Natural killer cell (primary cell): ENCODE results near the gene DIMT1. TPM values are rescaled to one million over a fixed set of nuclear protein-coding genes. Genes with fewer than 3 reads are reported as not detected.

ENCODE experiments used
- ATAC-seq, 3 donors: fragments of 150-1000 bp in 2 of 3; fragments of 200-7000 bp in 1 of 3; cut with Tn5 transposase; 1 replicate in 1 of 3; 2 replicates in 2 of 3; pipeline ENCODE4 v1.10.0; 2021; ENCODE audit warnings: mild to moderate bottlenecking in 2 of 3, moderate library complexity in 2 of 3
- DNase-seq, 2 donors: peaks; one replicate each; pipeline versions ENCODE4 v3.0.0 to v3.0.0-alpha.2; 2013 to 2021; ENCODE audit warnings: mixed read lengths in 1 of 2
- H3K27ac ChIP-seq: one replicate; pipeline ENCODE4 v1.5.1; 2013; ENCODE audit warnings: mild to moderate bottlenecking, low read length
- H3K27me3 ChIP-seq: one replicate; pipeline ENCODE4 v1.6.1; 2013; ENCODE audit warnings: low read length; ENCODE audit not compliant: control insufficient read depth, insufficient read depth
- H3K36me3 ChIP-seq: one replicate; pipeline ENCODE4 v1.6.1; 2013; ENCODE audit warnings: low read length; ENCODE audit not compliant: control insufficient read depth, insufficient read depth
- H3K4me1 ChIP-seq: one replicate; pipeline ENCODE4 v1.6.1; 2013; ENCODE audit warnings: low read length; ENCODE audit not compliant: control insufficient read depth, insufficient read depth
- H3K4me3 ChIP-seq: one replicate; pipeline ENCODE4 v1.5.1; 2013; ENCODE audit warnings: low read length
- H3K9me3 ChIP-seq: one replicate; pipeline ENCODE4 v1.6.1; 2013; ENCODE audit warnings: low read length; ENCODE audit not compliant: control insufficient read depth, insufficient read depth
- H3K27ac Mint-ChIP-seq, 2 donors: one replicate each; pipeline ENCODE4 v1.8.0; 2022; ENCODE audit warnings: mild to moderate bottlenecking in 2 of 2, mixed read lengths in 2 of 2, moderate library complexity in 1 of 2
- H3K27me3 Mint-ChIP-seq, 2 donors: one replicate each; pipeline ENCODE4 v1.8.0; 2022; ENCODE audit warnings: low read depth in 2 of 2, mixed read lengths in 2 of 2
- H3K36me3 Mint-ChIP-seq: one replicate; pipeline ENCODE4 v1.8.0; 2022; ENCODE audit warnings: mixed read lengths
- H3K4me1 Mint-ChIP-seq, 2 donors: one replicate each; pipeline ENCODE4 v1.8.0; 2022; ENCODE audit warnings: mixed read lengths in 2 of 2
- H3K4me3 Mint-ChIP-seq: one replicate; pipeline ENCODE4 v1.8.0; 2022; ENCODE audit warnings: mild to moderate bottlenecking, moderate library complexity, mixed read lengths
- H3K9me3 Mint-ChIP-seq, 2 donors: one replicate each; pipeline ENCODE4 v1.8.0; 2022; ENCODE audit warnings: mixed read lengths in 2 of 2
- WGBS: methylation state at CpG from one replicate; pipeline ENCODE4 v1.1.7; 2013; ENCODE audit warnings: missing lambda C conversion rate; ENCODE audit not compliant: insufficient coverage; 5-methylcytosine and 5-hydroxymethylcytosine counted together
- intact Hi-C: fragments of 100-400 bp; cut with micrococcal nuclease; formaldehyde crosslinking; loops from one replicate; pipeline ENCODE4 v1.14.2; 2022
- total RNA-seq, 4 donors: library from RNA; stranded (reverse); fragments of 120-200 nt in 1 of 4; gene quantifications; one replicate each; pipeline versions ENCODE4 v1.2.3 to v1.2.4, GENCODE V29; 2013 to 2022
- TF ChIP-seq, protein P1 (sequence below): fragments of 200-600 bp; IDR thresholded peaks from one replicate; pipeline ENCODE4 v1.8.0; 2022; ENCODE audit warnings: antibody characterized with exemption

The DIMT1 gene
- total RNA-seq, 3 donors from 2014 or later (not counting 1 experiment from before 2014, with no cell fraction given): 8.9 to 10.9 (median 10.1) TPM

DNA sequence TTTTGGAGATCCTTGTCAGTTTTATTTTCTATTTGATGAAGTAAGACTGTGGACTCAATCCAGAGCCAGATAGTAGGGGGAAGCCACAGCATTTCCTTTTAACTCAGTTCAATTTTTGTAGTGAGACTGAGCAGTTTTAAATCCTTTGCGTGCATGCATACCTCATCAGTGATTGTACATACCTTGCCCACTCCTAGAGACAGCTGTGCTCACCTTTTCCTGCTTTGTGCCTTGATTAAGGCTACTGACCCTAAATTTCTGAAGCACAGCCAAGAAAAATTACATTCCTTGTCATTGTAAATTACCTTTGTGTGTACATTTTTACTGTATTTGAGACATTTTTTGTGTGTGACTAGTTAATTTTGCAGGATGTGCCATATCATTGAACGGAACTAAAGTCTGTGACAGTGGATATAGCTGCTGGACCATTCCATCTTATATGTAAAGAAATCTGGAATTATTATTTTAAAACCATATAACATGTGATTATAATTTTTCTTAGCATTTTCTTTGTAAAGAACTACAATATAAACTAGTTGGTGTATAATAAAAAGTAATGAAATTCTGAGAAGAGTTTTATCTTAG lies 17.8 kb downstream of the DIMT1 start:
- 93% methylated on average over 1 of the region's 2 CpGs for WGBS
- H3K27ac Mint-ChIP-seq: peak overlapping the region; percentile 20 to 34
- H3K4me1 Mint-ChIP-seq: no peaks in the 10 kb centered on the region
- ATAC-seq (no peak), DNase-seq (no peak)
- Histone ChIP-seq H3K27me3 (no peaks in the 10 kb centered on the region), H3K27ac (no peak overlapping the region), H3K4me1 (no peaks in the 10 kb centered on the region), H3K4me3 (no peak overlapping the region), H3K9me3 (no peaks in the 10 kb centered on the region), H3K36me3 (peaks cover 82% of the 10 kb centered on the region)
- intact Hi-C loops: no loop called here
- no peaks in the 10 kb centered on the region for H3K27me3 Mint-ChIP-seq
- no peak overlapping the region for H3K4me3 Mint-ChIP-seq
- H3K9me3 Mint-ChIP-seq: no peaks in the 10 kb centered on the region
- TF ChIP-seq, protein P1, sequence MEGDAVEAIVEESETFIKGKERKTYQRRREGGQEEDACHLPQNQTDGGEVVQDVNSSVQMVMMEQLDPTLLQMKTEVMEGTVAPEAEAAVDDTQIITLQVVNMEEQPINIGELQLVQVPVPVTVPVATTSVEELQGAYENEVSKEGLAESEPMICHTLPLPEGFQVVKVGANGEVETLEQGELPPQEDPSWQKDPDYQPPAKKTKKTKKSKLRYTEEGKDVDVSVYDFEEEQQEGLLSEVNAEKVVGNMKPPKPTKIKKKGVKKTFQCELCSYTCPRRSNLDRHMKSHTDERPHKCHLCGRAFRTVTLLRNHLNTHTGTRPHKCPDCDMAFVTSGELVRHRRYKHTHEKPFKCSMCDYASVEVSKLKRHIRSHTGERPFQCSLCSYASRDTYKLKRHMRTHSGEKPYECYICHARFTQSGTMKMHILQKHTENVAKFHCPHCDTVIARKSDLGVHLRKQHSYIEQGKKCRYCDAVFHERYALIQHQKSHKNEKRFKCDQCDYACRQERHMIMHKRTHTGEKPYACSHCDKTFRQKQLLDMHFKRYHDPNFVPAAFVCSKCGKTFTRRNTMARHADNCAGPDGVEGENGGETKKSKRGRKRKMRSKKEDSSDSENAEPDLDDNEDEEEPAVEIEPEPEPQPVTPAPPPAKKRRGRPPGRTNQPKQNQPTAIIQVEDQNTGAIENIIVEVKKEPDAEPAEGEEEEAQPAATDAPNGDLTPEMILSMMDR: no peak
- H3K36me3 Mint-ChIP-seq: no peaks in the 10 kb centered on the region

DNA sequence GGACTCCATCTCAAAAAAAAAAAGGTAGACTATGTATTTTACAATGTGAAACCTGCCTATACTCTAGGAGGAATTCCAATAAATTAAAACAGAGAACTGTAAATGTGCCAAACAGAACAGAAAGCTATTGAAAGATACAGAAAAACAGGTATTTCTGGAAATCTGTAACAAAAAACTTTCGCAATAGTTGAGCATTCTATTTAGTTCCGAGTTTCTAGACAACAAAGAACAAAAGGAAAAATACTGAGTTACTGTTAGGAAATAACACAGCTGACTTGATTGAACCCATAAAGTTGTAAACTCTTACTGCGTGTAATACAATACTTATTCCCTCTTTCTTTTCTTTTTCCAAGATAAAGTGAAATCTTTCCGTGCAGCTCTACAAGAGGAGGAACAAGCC lies 18.6 kb downstream of the DIMT1 start:
- no peaks in the 10 kb centered on the region for H3K9me3 ChIP-seq
- TF ChIP-seq, protein P1: no peak
- WGBS: 98% methylated on average over 3 of the region's 4 CpGs
- intact Hi-C loops: no loop called here
- H3K4me3 Mint-ChIP-seq: no peak overlapping the region
- peak overlapping the region; percentile 20 to 31 for H3K27ac Mint-ChIP-seq
- DNase-seq (no peak), ATAC-seq (no peak)
- H3K27me3 Mint-ChIP-seq: no peaks in the 10 kb centered on the region
- H3K4me1 ChIP-seq: no peaks in the 10 kb centered on the region
- peaks cover 4% of the 10 kb centered on the region for H3K36me3 Mint-ChIP-seq
- H3K36me3 ChIP-seq: peaks cover 81% of the 10 kb centered on the region
- H3K4me1 Mint-ChIP-seq: no peaks in the 10 kb centered on the region
- no peaks in the 10 kb centered on the region for H3K9me3 Mint-ChIP-seq
- no peaks in the 10 kb centered on the region for H3K27me3 ChIP-seq
- no peak overlapping the region for H3K27ac ChIP-seq
- H3K4me3 ChIP-seq: no peak overlapping the region

DNA sequence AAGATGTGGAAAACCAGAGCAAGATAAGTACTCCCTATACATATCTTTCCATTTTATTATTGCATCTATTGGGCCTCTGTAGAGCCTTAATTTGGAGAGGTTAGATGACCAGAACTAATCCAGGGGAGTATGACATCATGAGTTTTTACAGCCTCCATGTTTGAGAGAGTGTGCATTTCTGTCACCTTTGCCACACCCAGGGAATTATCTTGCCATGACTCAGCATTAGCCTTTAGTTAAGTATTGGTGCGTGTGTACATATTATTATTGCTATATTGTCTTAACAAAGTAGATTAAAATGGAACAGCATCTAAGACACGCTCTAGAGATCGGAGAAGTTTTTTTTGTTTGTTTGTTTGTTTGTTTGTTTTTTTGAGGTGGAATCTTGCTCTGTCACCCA lies 27.6 kb downstream of the DIMT1 start:
- DNase-seq (no peak), ATAC-seq (no peak)
- Mint-ChIP-seq H3K36me3 (peaks cover 8% of the 10 kb centered on the region), H3K4me3 (no peak overlapping the region), H3K9me3 (no peaks in the 10 kb centered on the region), H3K27ac (peak overlapping the region in 1 of 2 donors; percentile 34), H3K4me1 (no peaks in the 10 kb centered on the region), H3K27me3 (no peaks in the 10 kb centered on the region)
- 100% methylated on average over 2 of the region's 3 CpGs for WGBS
- Histone ChIP-seq H3K4me3 (no peak overlapping the region), H3K36me3 (peaks cover 72% of the 10 kb centered on the region), H3K27ac (no peak overlapping the region), H3K9me3 (no peaks in the 10 kb centered on the region), H3K4me1 (no peaks in the 10 kb centered on the region), H3K27me3 (no peaks in the 10 kb centered on the region)
- intact Hi-C loops: no loop called here
- TF ChIP-seq, protein P1: no peak

DNA sequence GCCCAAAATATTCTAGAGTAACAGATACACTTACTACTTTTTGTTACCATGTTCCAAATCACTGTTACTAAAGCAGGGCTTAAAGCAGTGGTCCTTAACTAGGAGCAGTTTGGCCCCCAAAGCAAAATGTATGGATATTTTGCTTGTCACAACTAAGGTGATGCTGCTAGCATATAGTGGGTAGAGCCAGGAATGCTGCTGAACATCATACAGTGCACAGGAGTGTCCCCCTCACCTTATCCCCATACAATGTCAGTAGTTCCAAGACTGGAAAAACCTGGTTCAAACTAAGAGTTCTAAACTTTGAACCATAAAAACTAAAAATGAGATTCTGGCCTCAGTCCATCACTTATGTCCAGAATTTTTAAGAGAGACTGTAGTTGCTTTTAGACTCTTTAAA lies 28.1 kb downstream of the DIMT1 start:
- ATAC-seq (no peak), DNase-seq (no peak)
- no peaks in the 10 kb centered on the region for H3K4me1 ChIP-seq
- H3K27me3 ChIP-seq: no peaks in the 10 kb centered on the region
- Mint-ChIP-seq H3K27me3 (no peaks in the 10 kb centered on the region), H3K4me1 (no peaks in the 10 kb centered on the region), H3K27ac (peak overlapping the region in 1 of 2 donors; percentile 34), H3K4me3 (no peak overlapping the region), H3K9me3 (no peaks in the 10 kb centered on the region), H3K36me3 (peaks cover 8% of the 10 kb centered on the region)
- peaks cover 69% of the 10 kb centered on the region for H3K36me3 ChIP-seq
- H3K4me3 ChIP-seq: no peak overlapping the region
- H3K27ac ChIP-seq: no peak overlapping the region
- TF ChIP-seq, protein P1: no peak
- intact Hi-C loops: no loop called here
- H3K9me3 ChIP-seq: no peaks in the 10 kb centered on the region
